ENCODE results near the gene MYOCOS. TPM values are rescaled to one million over a fixed set of nuclear protein-coding genes. Genes with fewer than 3 reads are reported as not detected.

The MYOCOS gene, protein sequence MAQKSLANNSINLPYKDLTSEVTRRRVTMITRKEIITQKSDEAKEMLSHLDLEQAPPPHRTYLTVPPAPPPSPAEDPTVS
- not detected for total RNA-seq

DNA sequence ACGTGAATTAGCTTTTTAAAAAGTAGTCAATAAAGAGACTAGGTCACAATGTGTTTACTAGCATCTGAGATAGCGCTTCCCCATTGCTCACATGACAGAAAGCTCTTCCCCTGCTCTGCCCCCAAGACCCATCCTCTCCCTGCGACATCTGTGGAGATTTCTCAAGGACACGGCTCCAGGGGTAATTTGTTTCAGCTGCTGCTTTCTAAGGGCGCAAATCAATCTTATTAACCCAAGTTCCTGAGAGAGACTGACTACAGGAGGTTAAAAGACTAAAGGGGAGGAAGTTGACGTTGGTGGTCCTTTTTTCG is at the start of gene MYOCOS:
MYOCOS (plus strand) TSS at position 92 of the 311 bp plus-strand sequence. CDS start 1,641 bp downstream, outside the sequence.
- Histone ChIP-seq H3K36me3 (no peaks in the 10 kb centered on the region), H3K4me1 (no peaks in the 10 kb centered on the region), H3K27ac (no peak within 1 kb of the TSS), H3K27me3 (no peaks in the 10 kb centered on the region), H3K4me3 (no peak within 1 kb of the TSS), H3K9me3 (no peaks in the 10 kb centered on the region)
- TF ChIP-seq, protein P1, sequence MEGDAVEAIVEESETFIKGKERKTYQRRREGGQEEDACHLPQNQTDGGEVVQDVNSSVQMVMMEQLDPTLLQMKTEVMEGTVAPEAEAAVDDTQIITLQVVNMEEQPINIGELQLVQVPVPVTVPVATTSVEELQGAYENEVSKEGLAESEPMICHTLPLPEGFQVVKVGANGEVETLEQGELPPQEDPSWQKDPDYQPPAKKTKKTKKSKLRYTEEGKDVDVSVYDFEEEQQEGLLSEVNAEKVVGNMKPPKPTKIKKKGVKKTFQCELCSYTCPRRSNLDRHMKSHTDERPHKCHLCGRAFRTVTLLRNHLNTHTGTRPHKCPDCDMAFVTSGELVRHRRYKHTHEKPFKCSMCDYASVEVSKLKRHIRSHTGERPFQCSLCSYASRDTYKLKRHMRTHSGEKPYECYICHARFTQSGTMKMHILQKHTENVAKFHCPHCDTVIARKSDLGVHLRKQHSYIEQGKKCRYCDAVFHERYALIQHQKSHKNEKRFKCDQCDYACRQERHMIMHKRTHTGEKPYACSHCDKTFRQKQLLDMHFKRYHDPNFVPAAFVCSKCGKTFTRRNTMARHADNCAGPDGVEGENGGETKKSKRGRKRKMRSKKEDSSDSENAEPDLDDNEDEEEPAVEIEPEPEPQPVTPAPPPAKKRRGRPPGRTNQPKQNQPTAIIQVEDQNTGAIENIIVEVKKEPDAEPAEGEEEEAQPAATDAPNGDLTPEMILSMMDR (IDR thresholded peaks at IDR 0.05) = no peak
- TF ChIP-seq POLR2AphosphoS5 (IDR thresholded peaks at IDR 0.05) = no peak
- no peak for TF ChIP-seq POLR2A (IDR thresholded peaks at IDR 0.05)
- TF ChIP-seq EP300 (IDR thresholded peaks at IDR 0.05) = no peak
- DNase-seq (ENCODE audit: low spot score in 2 of 2) = no peak
- WGBS = 55% methylated on average over 7 of the region's 7 CpGs

DNA sequence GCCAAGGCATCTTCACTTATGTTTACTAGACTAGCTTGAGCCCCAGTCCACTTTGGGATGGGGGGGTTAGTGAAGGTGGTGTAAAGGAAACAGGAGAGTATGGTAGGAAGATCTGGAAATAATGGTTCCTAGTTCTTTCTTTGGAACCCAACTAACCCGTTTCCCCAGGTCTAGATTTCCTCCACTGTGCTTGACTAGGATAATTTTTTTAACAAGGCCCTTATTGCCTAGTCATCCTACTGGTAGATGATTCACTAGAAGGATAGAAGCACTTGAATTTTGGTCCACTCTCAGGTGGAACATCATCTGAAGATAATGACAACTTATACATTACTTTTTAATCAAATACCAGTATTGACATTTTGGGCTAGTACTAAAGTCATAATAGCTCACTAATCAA is 45.9 kb upstream of the MYOCOS start:
- H3K27ac ChIP-seq = no peak overlapping the region
- no peaks in the 10 kb centered on the region for H3K27me3 ChIP-seq
- TF ChIP-seq POLR2AphosphoS5 (IDR thresholded peaks at IDR 0.05) (no peak), POLR2A (IDR thresholded peaks at IDR 0.05) (no peak), EP300 (IDR thresholded peaks at IDR 0.05) (no peak)
- TF ChIP-seq, protein P1 (IDR thresholded peaks at IDR 0.05) = no peak
- no peak overlapping the region for H3K4me3 ChIP-seq
- H3K9me3 ChIP-seq = no peaks in the 10 kb centered on the region
- WGBS = 94% methylated on average over 1 of the region's 1 CpG
- H3K36me3 ChIP-seq = peaks cover 88% of the 10 kb centered on the region
- no peak for DNase-seq (ENCODE audit: low spot score in 2 of 2)
- no peaks in the 10 kb centered on the region for H3K4me1 ChIP-seq

DNA sequence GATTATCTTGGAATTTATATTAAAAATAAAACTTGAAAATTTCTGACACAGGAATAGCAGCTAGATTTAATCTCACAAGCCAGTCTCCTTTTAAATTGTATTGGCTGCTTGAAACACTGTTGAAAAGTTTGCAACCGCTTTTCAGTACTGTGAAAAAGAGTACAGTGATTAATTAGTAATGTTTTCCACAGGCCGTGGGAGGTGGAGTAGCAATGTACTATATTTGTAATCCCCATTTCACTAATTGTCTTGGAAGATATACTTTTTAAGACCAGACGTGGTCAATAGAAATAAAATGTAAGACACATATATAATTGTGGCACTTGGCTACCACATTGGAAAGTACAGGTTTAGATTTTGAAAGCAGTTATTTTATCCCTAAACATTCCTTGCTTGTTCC is 40.8 kb upstream of the MYOCOS start:
- Histone ChIP-seq H3K9me3 (no peaks in the 10 kb centered on the region), H3K27me3 (no peaks in the 10 kb centered on the region), H3K36me3 (peaks cover 97% of the 10 kb centered on the region), H3K27ac (no peak overlapping the region), H3K4me1 (no peaks in the 10 kb centered on the region), H3K4me3 (no peak overlapping the region)
- 81% methylated on average over 3 of the region's 3 CpGs for WGBS
- TF ChIP-seq EP300 (IDR thresholded peaks at IDR 0.05) (no peak), POLR2AphosphoS5 (IDR thresholded peaks at IDR 0.05) (no peak), POLR2A (IDR thresholded peaks at IDR 0.05) (no peak)
- TF ChIP-seq, protein P1 (IDR thresholded peaks at IDR 0.05) = no peak
- DNase-seq (ENCODE audit: low spot score in 2 of 2) = no peak

DNA sequence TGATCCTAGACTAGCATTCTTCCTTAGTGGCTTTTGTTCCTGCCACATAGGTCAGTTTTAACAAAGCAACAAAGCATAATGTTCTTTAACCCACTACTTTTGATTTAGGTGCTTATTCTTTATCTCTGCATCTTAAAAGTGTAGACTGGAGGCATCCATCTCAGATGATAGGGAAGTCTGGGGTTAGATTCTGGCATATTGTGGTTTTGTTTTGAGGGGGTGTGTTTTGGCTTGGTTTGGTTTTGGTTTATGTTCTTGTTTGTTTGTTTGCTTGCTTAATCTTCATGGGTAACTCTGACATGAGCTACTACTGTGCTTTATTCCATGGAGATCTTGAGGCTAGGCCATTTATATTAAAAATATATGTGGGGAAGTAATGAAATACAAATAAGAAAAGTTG is 40.3 kb upstream of the MYOCOS start:
- Histone ChIP-seq H3K36me3 (peaks cover 97% of the 10 kb centered on the region), H3K27ac (no peak overlapping the region), H3K9me3 (no peaks in the 10 kb centered on the region), H3K27me3 (no peaks in the 10 kb centered on the region), H3K4me1 (no peaks in the 10 kb centered on the region), H3K4me3 (no peak overlapping the region)
- DNase-seq (ENCODE audit: low spot score in 2 of 2) = no peak
- TF ChIP-seq POLR2AphosphoS5 (IDR thresholded peaks at IDR 0.05) = no peak
- no peak for TF ChIP-seq POLR2A (IDR thresholded peaks at IDR 0.05)

DNA sequence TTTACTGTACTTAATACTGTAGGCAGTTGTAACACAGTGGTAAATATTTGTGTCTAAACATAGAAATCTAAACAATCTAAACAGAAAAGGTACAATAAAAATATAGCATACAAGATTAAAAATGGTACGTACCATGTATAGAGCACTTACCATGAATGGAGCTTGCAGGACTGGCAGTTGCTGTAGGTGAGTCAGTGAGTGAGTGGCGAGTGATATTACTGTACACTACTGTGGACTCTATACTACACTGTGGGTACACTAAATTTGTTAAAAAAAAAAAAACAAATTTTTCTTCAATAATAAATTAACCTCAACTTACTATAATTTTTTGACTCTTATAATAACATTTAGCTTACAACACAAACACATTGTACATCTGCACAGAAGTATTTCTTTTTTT is 39.5 kb upstream of the MYOCOS start:
- Histone ChIP-seq H3K4me1 (no peaks in the 10 kb centered on the region), H3K36me3 (peaks cover 97% of the 10 kb centered on the region), H3K9me3 (no peaks in the 10 kb centered on the region), H3K4me3 (no peak overlapping the region), H3K27ac (no peak overlapping the region), H3K27me3 (no peaks in the 10 kb centered on the region)
- no peak for TF ChIP-seq POLR2A (IDR thresholded peaks at IDR 0.05)
- TF ChIP-seq EP300 (IDR thresholded peaks at IDR 0.05) = no peak
- DNase-seq (ENCODE audit: low spot score in 2 of 2) = no peak
- WGBS = 91% methylated on average over 2 of the region's 2 CpGs

DNA sequence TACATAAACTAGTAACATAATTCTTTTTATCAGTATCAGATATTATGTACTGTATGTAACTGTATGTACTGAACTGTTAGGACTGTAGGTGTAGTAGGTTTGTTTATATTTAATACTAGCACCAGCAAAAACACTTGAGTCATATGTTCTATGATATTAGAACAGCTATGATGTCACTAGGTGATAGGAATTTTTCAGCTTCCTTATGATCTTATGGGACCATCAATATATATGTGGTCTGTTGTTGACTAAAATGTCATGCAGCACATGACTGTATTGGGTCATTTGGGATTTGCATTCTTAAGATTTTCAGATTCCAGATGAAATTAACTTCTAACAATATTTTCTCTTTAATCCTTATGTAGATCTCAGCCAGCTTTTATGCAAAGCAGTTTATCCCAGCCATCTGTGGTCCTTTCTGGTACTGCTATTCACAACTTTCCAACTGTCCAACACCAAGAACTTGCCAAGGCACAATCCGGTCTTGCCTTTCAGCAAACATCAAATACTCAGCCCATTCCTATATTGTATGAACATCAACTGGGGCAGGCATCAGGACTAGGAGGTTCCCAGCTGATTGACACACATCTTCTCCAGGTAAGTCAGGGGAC is 38.3 kb upstream of the MYOCOS start:
- no peak overlapping the region for H3K27ac ChIP-seq
- 95% methylated on average over 1 of the region's 1 CpG for WGBS
- DNase-seq (ENCODE audit: low spot score in 2 of 2) = no peak
- H3K9me3 ChIP-seq = no peaks in the 10 kb centered on the region
- H3K4me1 ChIP-seq = no peaks in the 10 kb centered on the region
- TF ChIP-seq POLR2A (IDR thresholded peaks at IDR 0.05) = no peak
- TF ChIP-seq EP300 (IDR thresholded peaks at IDR 0.05) = no peak
- TF ChIP-seq, protein P1 (IDR thresholded peaks at IDR 0.05) = no peak
- peaks cover 97% of the 10 kb centered on the region for H3K36me3 ChIP-seq
- H3K27me3 ChIP-seq = no peaks in the 10 kb centered on the region
- H3K4me3 ChIP-seq = no peak overlapping the region

Measured in suprapubic skin (tissue), 4 donors.